Measurements from ENCODE around the gene GIMAP5. TPM values are rescaled to one million over a fixed set of nuclear protein-coding genes. Genes with fewer than 3 reads are reported as not detected.

Gene GIMAP5
- total and polyA plus RNA-seq, 2 donors (not counting 1 experiment from before 2014, with no cell fraction given): not detected

DNA sequence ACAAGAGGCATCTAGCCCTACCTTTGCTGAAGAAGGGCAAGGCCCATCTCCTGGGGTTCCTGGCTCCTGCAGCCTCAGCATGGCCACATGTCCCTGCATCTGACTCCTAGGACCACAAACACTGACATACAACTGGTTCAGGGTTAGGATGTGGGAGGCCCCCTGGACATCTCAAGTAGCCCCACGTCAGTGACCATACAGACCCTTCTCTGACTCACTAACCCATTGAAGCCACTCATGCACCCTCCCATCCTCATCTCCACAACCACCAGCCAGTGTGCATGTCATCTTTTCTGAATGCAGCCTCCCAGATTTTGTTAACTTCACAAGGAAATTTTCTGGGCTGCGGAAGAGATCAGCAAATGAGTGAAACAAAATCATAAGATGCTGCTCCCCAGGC lies 44.7 kb downstream of the GIMAP5 start:
- H3K36me3 ChIP-seq (ENCODE audit: control insufficient read depth, insufficient read depth, low read length): no peaks in the 10 kb centered on the region
- no peak overlapping the region for H2AFZ ChIP-seq (ENCODE audit: low read length)
- no peaks in the 10 kb centered on the region for H3K79me2 ChIP-seq (ENCODE audit: control insufficient read depth, insufficient read depth, low read length)
- TF ChIP-seq, protein P1, sequence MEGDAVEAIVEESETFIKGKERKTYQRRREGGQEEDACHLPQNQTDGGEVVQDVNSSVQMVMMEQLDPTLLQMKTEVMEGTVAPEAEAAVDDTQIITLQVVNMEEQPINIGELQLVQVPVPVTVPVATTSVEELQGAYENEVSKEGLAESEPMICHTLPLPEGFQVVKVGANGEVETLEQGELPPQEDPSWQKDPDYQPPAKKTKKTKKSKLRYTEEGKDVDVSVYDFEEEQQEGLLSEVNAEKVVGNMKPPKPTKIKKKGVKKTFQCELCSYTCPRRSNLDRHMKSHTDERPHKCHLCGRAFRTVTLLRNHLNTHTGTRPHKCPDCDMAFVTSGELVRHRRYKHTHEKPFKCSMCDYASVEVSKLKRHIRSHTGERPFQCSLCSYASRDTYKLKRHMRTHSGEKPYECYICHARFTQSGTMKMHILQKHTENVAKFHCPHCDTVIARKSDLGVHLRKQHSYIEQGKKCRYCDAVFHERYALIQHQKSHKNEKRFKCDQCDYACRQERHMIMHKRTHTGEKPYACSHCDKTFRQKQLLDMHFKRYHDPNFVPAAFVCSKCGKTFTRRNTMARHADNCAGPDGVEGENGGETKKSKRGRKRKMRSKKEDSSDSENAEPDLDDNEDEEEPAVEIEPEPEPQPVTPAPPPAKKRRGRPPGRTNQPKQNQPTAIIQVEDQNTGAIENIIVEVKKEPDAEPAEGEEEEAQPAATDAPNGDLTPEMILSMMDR (conservative IDR thresholded peaks at IDR 0.05 in 1 of 2, IDR thresholded peaks at IDR 0.05 in 1 of 2; ENCODE audit: low read depth in 1 of 2, low read length in 2 of 2): no peak
- no peak for TF ChIP-seq EZH2 (IDR thresholded peaks at IDR 0.05; ENCODE audit: low read length, missing control alignments)
- H3K9ac ChIP-seq (ENCODE audit: insufficient read depth, low read length): no peak overlapping the region
- H3K27ac ChIP-seq (ENCODE audit: insufficient read depth, low read length): no peak overlapping the region
- no peaks in the 10 kb centered on the region for H3K9me3 ChIP-seq (ENCODE audit: control insufficient read depth, insufficient read depth, low read depth, low read length)
- no peak overlapping the region for H3K4me3 ChIP-seq (replicated peaks in 1 of 4; ENCODE audit: control extremely low read depth in 1 of 4, insufficient read depth in 1 of 4, low read depth in 3 of 4, low read length in 4 of 4)
- H3K4me1 ChIP-seq (ENCODE audit: control insufficient read depth, extremely low read depth, insufficient read depth, low read length): no peaks in the 10 kb centered on the region
- no peaks in the 10 kb centered on the region for H3K27me3 ChIP-seq (ENCODE audit: control insufficient read depth, insufficient read depth, low read length)
- no peak for DNase-seq (ENCODE audit: low read depth in 2 of 2)
- no peaks in the 10 kb centered on the region for H4K20me1 ChIP-seq (ENCODE audit: control insufficient read depth, extremely low read depth, insufficient read depth, low read length)
- H3K4me2 ChIP-seq (ENCODE audit: extremely low read depth, insufficient read depth, low read length): no peak overlapping the region

DNA sequence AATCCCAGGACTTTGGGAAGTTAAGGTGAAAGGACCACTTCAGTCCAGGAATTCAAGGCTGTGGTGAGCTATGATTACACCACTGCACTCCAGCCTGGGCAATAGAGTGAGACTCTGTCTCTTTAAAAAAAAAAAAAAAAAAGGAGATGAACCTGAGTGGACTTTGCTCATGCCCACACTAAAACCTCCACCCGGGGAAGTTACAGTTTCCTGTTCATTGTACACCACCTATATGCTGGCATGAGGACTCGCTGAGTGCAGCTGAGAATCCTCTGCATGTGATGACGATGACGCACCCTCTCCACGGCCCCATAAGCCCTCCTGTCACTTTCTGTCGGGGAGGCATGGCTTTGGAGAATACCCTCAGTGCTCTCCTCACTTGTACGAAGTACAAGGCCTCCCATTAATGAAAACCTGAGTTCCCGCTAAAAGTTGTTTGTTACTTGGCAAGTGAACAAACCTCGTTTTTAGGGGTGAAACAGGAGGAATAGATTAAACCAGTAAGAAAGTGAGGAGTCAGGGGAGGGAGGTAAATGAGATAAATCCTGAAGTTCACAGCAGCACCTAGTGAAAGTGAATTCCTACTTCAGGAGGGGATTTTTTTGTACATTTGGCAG lies 47.0 kb downstream of the GIMAP5 start:
- Histone ChIP-seq H3K36me3 (ENCODE audit: control insufficient read depth, insufficient read depth, low read length) (no peaks in the 10 kb centered on the region), H3K79me2 (ENCODE audit: control insufficient read depth, insufficient read depth, low read length) (no peaks in the 10 kb centered on the region), H3K27me3 (ENCODE audit: control insufficient read depth, insufficient read depth, low read length) (no peaks in the 10 kb centered on the region), H3K9ac (ENCODE audit: insufficient read depth, low read length) (no peak overlapping the region), H3K9me3 (ENCODE audit: control insufficient read depth, insufficient read depth, low read depth, low read length) (no peaks in the 10 kb centered on the region), H3K4me2 (ENCODE audit: extremely low read depth, insufficient read depth, low read length) (no peak overlapping the region), H2AFZ (ENCODE audit: low read length) (no peak overlapping the region), H3K27ac (ENCODE audit: insufficient read depth, low read length) (no peak overlapping the region), H4K20me1 (ENCODE audit: control insufficient read depth, extremely low read depth, insufficient read depth, low read length) (no peaks in the 10 kb centered on the region), H3K4me1 (ENCODE audit: control insufficient read depth, extremely low read depth, insufficient read depth, low read length) (no peaks in the 10 kb centered on the region), H3K4me3 (replicated peaks in 1 of 4; ENCODE audit: control extremely low read depth in 1 of 4, insufficient read depth in 1 of 4, low read depth in 3 of 4, low read length in 4 of 4) (no peak overlapping the region)
- DNase-seq (ENCODE audit: low read depth in 2 of 2): no peak
- TF ChIP-seq, protein P1 (conservative IDR thresholded peaks at IDR 0.05 in 1 of 2, IDR thresholded peaks at IDR 0.05 in 1 of 2; ENCODE audit: low read depth in 1 of 2, low read length in 2 of 2): no peak

DNA sequence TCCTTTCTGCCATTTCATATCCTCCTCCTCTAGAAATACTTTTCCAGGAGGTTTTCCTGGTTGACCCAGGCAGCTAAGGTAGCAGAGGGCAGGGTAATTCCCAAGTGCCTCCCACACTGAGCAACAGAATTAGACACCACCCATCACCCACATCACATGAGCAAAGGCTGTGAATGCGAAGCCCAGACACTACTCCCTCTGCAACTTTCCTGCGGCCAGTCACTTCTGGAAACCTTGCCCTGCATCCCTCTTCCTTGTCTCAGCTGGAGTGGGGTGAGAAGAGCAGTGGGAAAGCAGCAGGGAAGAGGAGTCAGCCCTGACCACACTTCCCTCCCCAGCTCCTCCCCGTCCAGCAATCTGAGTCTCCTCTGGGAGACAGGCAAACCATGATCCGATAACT lies 47.7 kb downstream of the GIMAP5 start:
- Histone ChIP-seq H3K4me3 (replicated peaks in 1 of 4; ENCODE audit: control extremely low read depth in 1 of 4, insufficient read depth in 1 of 4, low read depth in 3 of 4, low read length in 4 of 4) (no peak overlapping the region), H3K4me1 (ENCODE audit: control insufficient read depth, extremely low read depth, insufficient read depth, low read length) (no peaks in the 10 kb centered on the region), H4K20me1 (ENCODE audit: control insufficient read depth, extremely low read depth, insufficient read depth, low read length) (no peaks in the 10 kb centered on the region), H2AFZ (ENCODE audit: low read length) (no peak overlapping the region), H3K36me3 (ENCODE audit: control insufficient read depth, insufficient read depth, low read length) (no peaks in the 10 kb centered on the region), H3K79me2 (ENCODE audit: control insufficient read depth, insufficient read depth, low read length) (no peaks in the 10 kb centered on the region), H3K9me3 (ENCODE audit: control insufficient read depth, insufficient read depth, low read depth, low read length) (no peaks in the 10 kb centered on the region), H3K9ac (ENCODE audit: insufficient read depth, low read length) (no peak overlapping the region), H3K27ac (ENCODE audit: insufficient read depth, low read length) (no peak overlapping the region), H3K4me2 (ENCODE audit: extremely low read depth, insufficient read depth, low read length) (no peak overlapping the region), H3K27me3 (ENCODE audit: control insufficient read depth, insufficient read depth, low read length) (no peaks in the 10 kb centered on the region)
- TF ChIP-seq, protein P1 (conservative IDR thresholded peaks at IDR 0.05 in 1 of 2, IDR thresholded peaks at IDR 0.05 in 1 of 2; ENCODE audit: low read depth in 1 of 2, low read length in 2 of 2): no peak
- no peak for TF ChIP-seq EZH2 (IDR thresholded peaks at IDR 0.05; ENCODE audit: low read length, missing control alignments)
- no peak for DNase-seq (ENCODE audit: low read depth in 2 of 2)

Measured in fibroblast of lung (primary cell).